ENCODE results near the gene FBXL7.

- TF ChIP-seq REST (IDR thresholded peaks at IDR 0.05; ENCODE audit: insufficient read depth in 1 of 2, low read depth in 2 of 2, low read length in 1 of 2), result no peak
- TF ChIP-seq CTCF (IDR thresholded peaks at IDR 0.05), result no peak
Observed at GRCh38 chr5:15614679-15615078, 114.7 kb downstream of the FBXL7 start.

Measured in Panc1 (cell line).